Measurements from ENCODE around the gene TNRC18. TPM values are rescaled to one million over a fixed set of nuclear protein-coding genes. Genes with fewer than 3 reads are reported as not detected.
A peak's percentile ranks its signal among the peaks of the same experiment; 100 is the strongest.
"Not testable (repeated sequence)": the region's sequence is repeated elsewhere in the genome, so short reads cannot be mapped to it uniquely, and the experiment has no call there.

TNRC18 gene
- total RNA-seq, 1 donor from 2014 or later, result 169 TPM

DNA sequence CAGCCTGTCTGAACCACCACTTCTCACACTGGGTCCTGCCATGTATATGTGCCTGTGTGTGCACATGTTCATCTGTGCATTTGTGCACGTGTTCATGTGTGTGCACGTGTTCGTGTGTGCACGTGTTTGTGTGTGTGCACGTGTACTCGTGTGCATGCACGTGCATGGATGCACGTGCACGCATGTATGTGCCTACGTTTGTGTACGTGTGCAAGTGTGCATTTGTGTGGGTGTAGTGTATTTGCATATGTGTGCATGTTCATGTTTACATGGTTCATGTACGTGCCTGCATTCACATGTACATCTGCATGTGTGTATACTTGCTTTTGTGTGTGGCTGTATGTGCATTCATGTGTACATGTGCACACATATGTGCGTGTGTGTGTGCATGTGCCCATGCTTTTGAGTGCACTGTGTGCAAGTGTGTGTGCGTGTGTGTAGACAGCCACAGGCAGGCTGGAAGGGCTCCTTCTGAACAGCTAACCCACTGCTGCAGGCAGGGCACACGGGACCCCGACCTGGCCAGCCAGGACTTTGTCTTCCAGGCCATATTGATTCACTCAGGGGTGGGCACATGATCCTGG lies 112.7 kb downstream of the TNRC18 start:
- Mint-ChIP-seq H3K27me3 (no peaks in the 10 kb centered on the region), H3K4me3 (no peak overlapping the region), H3K9me3 (no peaks in the 10 kb centered on the region), H3K4me1 (ENCODE audit: unreplicated experiment) (no peaks in the 10 kb centered on the region), H3K36me3 (peaks cover 10% of the 10 kb centered on the region), H3K27ac (no peak overlapping the region)
- no peak for TF ChIP-seq CTCF (conservative IDR thresholded peaks at IDR 0.05)
- no peak for DNase-seq (ENCODE audit: extremely low spot score, unreplicated experiment)

DNA sequence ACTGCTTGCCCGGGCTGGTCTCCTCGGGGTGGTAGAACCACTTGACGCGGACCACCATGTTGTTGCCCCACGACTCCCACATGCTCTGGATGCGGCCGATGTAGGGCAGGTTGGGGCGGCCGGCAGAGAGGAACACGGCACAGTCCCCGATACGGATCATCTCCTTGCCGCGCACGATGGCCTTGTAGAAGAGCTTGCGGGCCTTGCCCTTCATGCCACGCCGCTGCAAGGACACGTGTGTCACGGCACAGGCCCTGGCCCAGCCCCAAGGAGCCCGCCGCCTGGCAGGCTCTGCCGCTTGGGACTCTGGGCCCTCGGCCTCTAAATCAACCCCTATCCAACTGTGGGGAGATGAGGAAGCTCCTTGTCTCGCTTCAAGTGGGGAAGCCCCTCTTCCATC lies 114.5 kb downstream of the TNRC18 start:
- Mint-ChIP-seq H3K36me3 (peaks cover 10% of the 10 kb centered on the region), H3K9me3 (no peaks in the 10 kb centered on the region), H3K27ac (peak overlapping the region; percentile 41), H3K4me3 (no peak overlapping the region), H3K27me3 (no peaks in the 10 kb centered on the region), H3K4me1 (ENCODE audit: unreplicated experiment) (no peaks in the 10 kb centered on the region)
- no peak for TF ChIP-seq CTCF (conservative IDR thresholded peaks at IDR 0.05)
- DNase-seq (ENCODE audit: extremely low spot score, unreplicated experiment), result no peak

GRCh38 chr7:5307221-5308142 lies 116.2 kb downstream of the TNRC18 start:
- H3K27me3 Mint-ChIP-seq; H3K4me3 Mint-ChIP-seq; H3K4me1 Mint-ChIP-seq (ENCODE audit: unreplicated experiment); H3K27ac Mint-ChIP-seq; H3K9me3 Mint-ChIP-seq; DNase-seq (ENCODE audit: extremely low spot score, unreplicated experiment): not testable (repeated sequence)
- H3K36me3 Mint-ChIP-seq, result peaks cover 10% of the 10 kb centered on the region

GRCh38 chr7:5305050-5305449 lies 118.6 kb downstream of the TNRC18 start:
- DNase-seq (ENCODE audit: extremely low spot score, unreplicated experiment); H3K27ac Mint-ChIP-seq; H3K4me3 Mint-ChIP-seq; H3K27me3 Mint-ChIP-seq; H3K36me3 Mint-ChIP-seq; H3K9me3 Mint-ChIP-seq; H3K4me1 Mint-ChIP-seq (ENCODE audit: unreplicated experiment): not testable (repeated sequence)

DNA sequence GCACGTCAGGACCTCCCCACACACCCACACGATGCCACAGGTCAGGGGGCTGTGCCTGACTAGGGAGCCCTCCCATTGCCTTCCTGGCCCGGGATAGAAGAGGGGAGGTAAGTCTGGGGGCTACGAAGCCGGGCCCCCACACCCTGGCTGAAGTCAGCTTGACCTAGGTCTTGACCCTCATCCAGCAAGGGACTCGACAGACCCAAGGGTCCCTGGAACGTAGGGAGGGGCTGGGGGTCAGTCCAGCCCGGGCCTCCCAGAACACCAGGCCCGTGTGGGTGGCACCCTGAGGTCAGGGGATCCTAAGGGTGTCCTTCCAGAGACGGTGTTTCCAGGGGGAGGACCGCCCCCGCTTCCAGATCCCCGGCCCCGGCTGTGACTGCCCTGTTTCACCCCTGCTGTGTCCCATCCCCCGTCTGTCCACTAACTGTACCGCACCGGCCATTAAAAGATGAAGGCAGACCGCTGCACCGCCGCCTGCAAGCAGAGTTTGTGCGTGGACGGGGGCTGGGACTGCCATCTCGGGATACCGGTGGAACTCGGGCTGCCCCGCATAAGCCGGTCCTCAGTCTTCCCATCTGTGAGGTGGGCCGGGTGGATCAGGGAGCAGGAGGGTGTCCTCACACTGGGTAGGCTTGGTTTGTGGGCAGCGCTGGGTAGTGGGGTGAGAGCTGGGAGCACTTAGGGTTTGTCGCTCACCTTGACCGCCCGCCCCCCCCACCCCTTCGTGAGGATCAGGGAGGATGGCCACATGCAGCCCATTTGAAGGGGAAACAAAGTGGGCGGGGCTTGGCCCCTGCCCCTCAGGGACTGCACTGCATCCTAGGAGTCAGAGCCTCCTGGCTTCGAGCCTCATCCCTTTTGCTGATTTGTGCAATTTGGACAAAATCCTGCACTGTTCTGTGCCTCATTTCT lies 119.8 kb downstream of the TNRC18 start:
- no peak for TF ChIP-seq CTCF (conservative IDR thresholded peaks at IDR 0.05)
- Mint-ChIP-seq H3K4me3 (no peak overlapping the region), H3K27me3 (no peaks in the 10 kb centered on the region), H3K36me3 (peaks cover 8% of the 10 kb centered on the region), H3K27ac (peak overlapping the region; percentile 59), H3K4me1 (ENCODE audit: unreplicated experiment) (no peaks in the 10 kb centered on the region), H3K9me3 (no peaks in the 10 kb centered on the region)
- DNase-seq (ENCODE audit: extremely low spot score, unreplicated experiment), result no peak

DNA sequence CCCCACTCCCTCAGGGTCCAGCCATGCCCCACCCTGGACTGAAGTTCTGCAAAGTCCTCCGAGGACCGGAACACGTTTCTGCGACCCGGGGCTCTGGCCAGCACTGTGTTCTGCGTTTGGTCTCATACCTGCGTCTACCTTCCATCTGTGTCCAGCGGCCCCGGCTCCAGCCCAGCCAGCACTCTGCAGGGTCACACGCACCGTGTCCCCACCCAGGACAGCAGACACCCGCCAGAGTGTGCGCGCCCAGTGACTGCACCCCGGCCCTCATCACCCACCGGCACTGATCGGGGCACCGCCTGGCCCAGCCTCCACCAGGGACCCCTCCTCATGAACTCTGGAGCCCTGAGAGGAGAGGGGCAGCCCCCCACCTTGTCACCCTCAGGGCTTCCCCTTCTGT lies 120.6 kb downstream of the TNRC18 start:
- Mint-ChIP-seq H3K9me3 (no peaks in the 10 kb centered on the region), H3K27ac (peak overlapping the region; percentile 59), H3K27me3 (no peaks in the 10 kb centered on the region), H3K36me3 (peaks cover 4% of the 10 kb centered on the region), H3K4me3 (no peak overlapping the region), H3K4me1 (ENCODE audit: unreplicated experiment) (no peaks in the 10 kb centered on the region)
- TF ChIP-seq CTCF (conservative IDR thresholded peaks at IDR 0.05), result no peak
- DNase-seq (ENCODE audit: extremely low spot score, unreplicated experiment), result no peak
